Measurements from ENCODE around the gene HEXB.

The HEXB gene

DNA sequence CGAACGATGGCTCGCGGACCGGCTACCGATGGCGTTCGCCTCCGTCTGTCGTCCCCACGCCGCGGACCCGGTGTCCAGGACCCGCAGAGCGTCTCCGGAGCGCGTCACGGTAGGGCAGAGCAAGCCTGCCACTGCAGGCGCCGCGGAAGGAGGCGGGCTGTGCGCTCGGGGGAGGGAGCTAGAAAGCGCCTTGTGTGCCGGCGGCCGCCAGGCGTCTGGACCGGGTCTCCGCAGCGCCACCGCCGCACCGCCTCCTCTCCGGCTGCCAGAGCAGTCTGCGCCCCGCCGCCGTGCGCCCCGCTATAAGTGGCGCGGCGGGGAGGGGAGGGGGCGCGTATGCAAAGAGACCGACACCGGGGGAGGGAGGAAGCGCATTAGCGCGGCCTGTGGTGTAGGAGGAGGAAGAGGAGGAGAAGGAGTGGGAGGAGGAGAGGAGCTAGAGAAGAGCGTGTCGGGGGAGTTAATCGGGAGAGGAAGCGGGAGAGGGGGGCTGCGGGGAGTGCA, 44.5 kb upstream of the HEXB start, which contains the start of gene ENC1 (continued):
- TF ChIP-seq ZNF19 (tag by site-specific recombination; IDR thresholded peaks at IDR 0.05; ENCODE audit: low read depth) = no peak
- peak; percentile 72 for TF ChIP-seq KLF8 (tag by site-specific recombination; IDR thresholded peaks at IDR 0.05)
- no peak for TF ChIP-seq ZNF488 (tag by site-specific recombination; IDR thresholded peaks at IDR 0.05)
- TF ChIP-seq ZNF701 (tag by site-specific recombination; IDR thresholded peaks at IDR 0.05) = no peak
- peak; percentile 28; the same call in 1 of the 2 replicates for TF ChIP-seq MZF1 (tag by site-specific recombination; IDR thresholded peaks at IDR 0.05; ENCODE audit: borderline replicate concordance)
- TF ChIP-seq, protein P1, sequence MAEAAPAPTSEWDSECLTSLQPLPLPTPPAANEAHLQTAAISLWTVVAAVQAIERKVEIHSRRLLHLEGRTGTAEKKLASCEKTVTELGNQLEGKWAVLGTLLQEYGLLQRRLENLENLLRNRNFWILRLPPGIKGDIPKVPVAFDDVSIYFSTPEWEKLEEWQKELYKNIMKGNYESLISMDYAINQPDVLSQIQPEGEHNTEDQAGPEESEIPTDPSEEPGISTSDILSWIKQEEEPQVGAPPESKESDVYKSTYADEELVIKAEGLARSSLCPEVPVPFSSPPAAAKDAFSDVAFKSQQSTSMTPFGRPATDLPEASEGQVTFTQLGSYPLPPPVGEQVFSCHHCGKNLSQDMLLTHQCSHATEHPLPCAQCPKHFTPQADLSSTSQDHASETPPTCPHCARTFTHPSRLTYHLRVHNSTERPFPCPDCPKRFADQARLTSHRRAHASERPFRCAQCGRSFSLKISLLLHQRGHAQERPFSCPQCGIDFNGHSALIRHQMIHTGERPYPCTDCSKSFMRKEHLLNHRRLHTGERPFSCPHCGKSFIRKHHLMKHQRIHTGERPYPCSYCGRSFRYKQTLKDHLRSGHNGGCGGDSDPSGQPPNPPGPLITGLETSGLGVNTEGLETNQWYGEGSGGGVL (tag by site-specific recombination; IDR thresholded peaks at IDR 0.05) = peak; percentile 100
- peak; percentile 18 for TF ChIP-seq KLF7 (tag by site-specific recombination; IDR thresholded peaks at IDR 0.05; ENCODE audit: borderline replicate concordance)
- peak; percentile 93 for TF ChIP-seq ZNF561 (tag by site-specific recombination; IDR thresholded peaks at IDR 0.05; ENCODE audit: borderline replicate concordance)
- TF ChIP-seq ZNF2 (tag by site-specific recombination; IDR thresholded peaks at IDR 0.05) = peak; percentile 55; the same call in 1 of the 2 replicates
- TF ChIP-seq PBX3 (CRISPR knock-in tag; IDR thresholded peaks at IDR 0.05) = peak; percentile 59; the same call in 1 of the 2 replicates
- TF ChIP-seq PRDM4 (tag by site-specific recombination; IDR thresholded peaks at IDR 0.05) = peak; percentile 65; the same call in 1 of the 2 replicates
- TF ChIP-seq IKZF3 (tag by site-specific recombination; IDR thresholded peaks at IDR 0.05) = peak; percentile 85
- no peak for TF ChIP-seq GFI1B (tag by site-specific recombination; IDR thresholded peaks at IDR 0.05)
- TF ChIP-seq ZBTB17 (tag by site-specific recombination; IDR thresholded peaks at IDR 0.05) = peak; percentile 93
- TF ChIP-seq ZNF324 (tag by site-specific recombination; IDR thresholded peaks at IDR 0.05) = peak; percentile 63; the same call in 1 of the 2 replicates
- TF ChIP-seq ZNF416 (tag by site-specific recombination; IDR thresholded peaks at IDR 0.05) = no peak
- TF ChIP-seq ZNF76 (tag by site-specific recombination; IDR thresholded peaks at IDR 0.05; ENCODE audit: borderline replicate concordance, low read depth) = peak; percentile 61; the same call in 1 of the 2 replicates
- 0 out of 2 replicates have a peak, but pooled peaks have one; percentile 18 for TF ChIP-seq GLI4 (tag by site-specific recombination; IDR thresholded peaks at IDR 0.05)
- TF ChIP-seq, protein P2, sequence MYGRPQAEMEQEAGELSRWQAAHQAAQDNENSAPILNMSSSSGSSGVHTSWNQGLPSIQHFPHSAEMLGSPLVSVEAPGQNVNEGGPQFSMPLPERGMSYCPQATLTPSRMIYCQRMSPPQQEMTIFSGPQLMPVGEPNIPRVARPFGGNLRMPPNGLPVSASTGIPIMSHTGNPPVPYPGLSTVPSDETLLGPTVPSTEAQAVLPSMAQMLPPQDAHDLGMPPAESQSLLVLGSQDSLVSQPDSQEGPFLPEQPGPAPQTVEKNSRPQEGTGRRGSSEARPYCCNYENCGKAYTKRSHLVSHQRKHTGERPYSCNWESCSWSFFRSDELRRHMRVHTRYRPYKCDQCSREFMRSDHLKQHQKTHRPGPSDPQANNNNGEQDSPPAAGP (tag by site-specific recombination; IDR thresholded peaks at IDR 0.05) = peak; percentile 52; the same call in 1 of the 2 replicates
- TF ChIP-seq, protein P3, sequence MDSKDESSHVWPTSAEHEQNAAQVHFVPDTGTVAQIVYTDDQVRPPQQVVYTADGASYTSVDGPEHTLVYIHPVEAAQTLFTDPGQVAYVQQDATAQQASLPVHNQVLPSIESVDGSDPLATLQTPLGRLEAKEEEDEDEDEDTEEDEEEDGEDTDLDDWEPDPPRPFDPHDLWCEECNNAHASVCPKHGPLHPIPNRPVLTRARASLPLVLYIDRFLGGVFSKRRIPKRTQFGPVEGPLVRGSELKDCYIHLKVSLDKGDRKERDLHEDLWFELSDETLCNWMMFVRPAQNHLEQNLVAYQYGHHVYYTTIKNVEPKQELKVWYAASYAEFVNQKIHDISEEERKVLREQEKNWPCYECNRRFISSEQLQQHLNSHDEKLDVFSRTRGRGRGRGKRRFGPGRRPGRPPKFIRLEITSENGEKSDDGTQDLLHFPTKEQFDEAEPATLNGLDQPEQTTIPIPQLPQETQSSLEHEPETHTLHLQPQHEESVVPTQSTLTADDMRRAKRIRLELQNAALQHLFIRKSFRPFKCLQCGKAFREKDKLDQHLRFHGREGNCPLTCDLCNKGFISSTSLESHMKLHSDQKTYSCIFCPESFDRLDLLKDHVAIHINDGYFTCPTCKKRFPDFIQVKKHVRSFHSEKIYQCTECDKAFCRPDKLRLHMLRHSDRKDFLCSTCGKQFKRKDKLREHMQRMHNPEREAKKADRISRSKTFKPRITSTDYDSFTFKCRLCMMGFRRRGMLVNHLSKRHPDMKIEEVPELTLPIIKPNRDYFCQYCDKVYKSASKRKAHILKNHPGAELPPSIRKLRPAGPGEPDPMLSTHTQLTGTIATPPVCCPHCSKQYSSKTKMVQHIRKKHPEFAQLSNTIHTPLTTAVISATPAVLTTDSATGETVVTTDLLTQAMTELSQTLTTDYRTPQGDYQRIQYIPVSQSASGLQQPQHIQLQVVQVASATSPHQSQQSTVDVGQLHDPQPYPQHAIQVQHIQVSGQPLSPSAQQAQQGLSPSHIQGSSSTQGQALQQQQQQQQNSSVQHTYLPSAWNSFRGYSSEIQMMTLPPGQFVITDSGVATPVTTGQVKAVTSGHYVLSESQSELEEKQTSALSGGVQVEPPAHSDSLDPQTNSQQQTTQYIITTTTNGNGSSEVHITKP (tag by site-specific recombination; IDR thresholded peaks at IDR 0.05) = peak; percentile 86
- TF ChIP-seq, protein P4, sequence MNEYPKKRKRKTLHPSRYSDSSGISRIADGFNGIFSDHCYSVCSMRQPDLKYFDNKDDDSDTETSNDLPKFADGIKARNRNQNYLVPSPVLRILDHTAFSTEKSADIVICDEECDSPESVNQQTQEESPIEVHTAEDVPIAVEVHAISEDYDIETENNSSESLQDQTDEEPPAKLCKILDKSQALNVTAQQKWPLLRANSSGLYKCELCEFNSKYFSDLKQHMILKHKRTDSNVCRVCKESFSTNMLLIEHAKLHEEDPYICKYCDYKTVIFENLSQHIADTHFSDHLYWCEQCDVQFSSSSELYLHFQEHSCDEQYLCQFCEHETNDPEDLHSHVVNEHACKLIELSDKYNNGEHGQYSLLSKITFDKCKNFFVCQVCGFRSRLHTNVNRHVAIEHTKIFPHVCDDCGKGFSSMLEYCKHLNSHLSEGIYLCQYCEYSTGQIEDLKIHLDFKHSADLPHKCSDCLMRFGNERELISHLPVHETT (tag by site-specific recombination; IDR thresholded peaks at IDR 0.05) = no peak; the same call in 1 of the 2 replicates
- TF ChIP-seq PATZ1 (tag by site-specific recombination; IDR thresholded peaks at IDR 0.05) = peak; percentile 96
- peak; percentile 39; the same call in 1 of the 2 replicates for TF ChIP-seq ZNF785 (tag by site-specific recombination; IDR thresholded peaks at IDR 0.05)
